CD4-positive, alpha-beta memory T cell (primary cell): ENCODE data around the gene ATXN1L. TPM values are rescaled to one million over a fixed set of nuclear protein-coding genes. Genes with fewer than 3 reads are reported as not detected.
A peak's percentile ranks its signal among the peaks of the same experiment; 100 is the strongest.

Experiments
- CTCF ChIA-PET: fragments of 350-600 bp; sonication (Branson Sonifier 250); formaldehyde crosslinking; loops from one replicate; lab custom pipeline; 2021; ENCODE audit warnings: inconsistent platforms; ENCODE audit not compliant: partially characterized antibody; lab: Charles Lee
- POLR2A ChIA-PET: fragments of 350-600 bp; sonication (Branson Sonifier 250); formaldehyde crosslinking; loops from one replicate; lab custom pipeline; 2021; ENCODE audit not compliant: partially characterized antibody; lab: Charles Lee
- DNase-seq, 5 donors: peaks; one replicate each; pipeline versions ENCODE4 v3.0.0 to v3.0.0-alpha.2; 2020 to 2022; ENCODE audit warnings: mixed read lengths in 1 of 5
- H3K27ac ChIP-seq: one replicate; pipeline ENCODE4 v1.7.0; 2013; ENCODE audit warnings: low read depth, low read length
- H3K27me3 ChIP-seq: 2 replicates; pipeline ENCODE4 v1.7.0; 2013; ENCODE audit warnings: mild to moderate bottlenecking, low read length, moderate library complexity; ENCODE audit not compliant: insufficient read depth
- H3K36me3 ChIP-seq: 2 replicates; pipeline ENCODE4 v1.7.0; 2013; ENCODE audit warnings: mild to moderate bottlenecking, low read length, moderate library complexity; ENCODE audit not compliant: insufficient read depth
- H3K4me1 ChIP-seq: 2 replicates; pipeline ENCODE4 v1.7.0; 2013; ENCODE audit warnings: mild to moderate bottlenecking, low read length, moderate library complexity; ENCODE audit not compliant: insufficient read depth
- H3K4me3 ChIP-seq, 2 donors: one replicate each; pipeline ENCODE4 v1.7.0; 2013; ENCODE audit warnings: low read length in 2 of 2, mild to moderate bottlenecking in 1 of 2
- H3K9me3 ChIP-seq, 2 donors: one replicate each; pipeline ENCODE4 v1.7.0; 2013; ENCODE audit warnings: low read length in 2 of 2, control low read depth in 1 of 2; ENCODE audit not compliant: control insufficient read depth in 1 of 2
- H3K27ac Mint-ChIP-seq, 7 donors: one replicate each; pipeline ENCODE4 v1.8.0; 2020 to 2021; ENCODE audit warnings: mixed read lengths in 7 of 7, mild to moderate bottlenecking in 6 of 7, inconsistent platforms in 3 of 7, moderate library complexity in 3 of 7
- H3K27me3 Mint-ChIP-seq, 2 donors: one replicate each; pipeline ENCODE4 v1.8.0; 2020 to 2021; ENCODE audit warnings: mixed read lengths in 2 of 2
- H3K36me3 Mint-ChIP-seq, 2 donors: one replicate each; pipeline ENCODE4 v1.8.0; 2020 to 2021; ENCODE audit warnings: mixed read lengths in 2 of 2, inconsistent platforms in 1 of 2, mild to moderate bottlenecking in 1 of 2
- H3K4me1 Mint-ChIP-seq, 4 donors: one replicate each; pipeline ENCODE4 v1.8.0; 2020 to 2021; ENCODE audit warnings: mixed read lengths in 4 of 4, mild to moderate bottlenecking in 1 of 4
- H3K4me3 Mint-ChIP-seq, 8 donors: one replicate each; pipeline ENCODE4 v1.8.0; 2020 to 2021; ENCODE audit warnings: mixed read lengths in 8 of 8, mild to moderate bottlenecking in 7 of 8, moderate library complexity in 6 of 8, inconsistent platforms in 3 of 8
- H3K9me3 Mint-ChIP-seq, 8 donors: one replicate each; pipeline ENCODE4 v1.8.0; 2020 to 2021; ENCODE audit warnings: mixed read lengths in 8 of 8, mild to moderate bottlenecking in 5 of 8, inconsistent platforms in 3 of 8, moderate library complexity in 1 of 8
- intact Hi-C: fragments of 100-400 bp; cut with micrococcal nuclease; formaldehyde crosslinking; loops from one replicate; pipeline ENCODE4 v1.15.1; 2023
- polyA plus RNA-seq, 2 donors: library from polyadenylated mRNA; unstranded; fragments of 300-500 nt; fragmentation: Illumina TruSeq; gene quantifications; one replicate each; pipeline ENCODE4 v1.2.3, GENCODE V29; 2021
- total RNA-seq, 2 experiments: library from RNA; stranded (reverse); gene quantifications; one replicate each; pipeline ENCODE4 v1.2.3, GENCODE V29; 2021

ATXN1L gene
- total and polyA plus RNA-seq, 4 experiments from 2014 or later: 10.0 to 31.6 (median 20.0) TPM

GRCh38 chr16:71851746-71852145 is 6.0 kb downstream of the ATXN1L start:
- no peaks in the 10 kb centered on the region for H3K27me3 ChIP-seq
- no peak overlapping the region for H3K4me3 ChIP-seq
- peak overlapping the region in 2 of 7 donors; percentile 42 to 48 for H3K27ac Mint-ChIP-seq
- peaks cover 54% of the 10 kb centered on the region for H3K4me1 ChIP-seq
- no peaks in the 10 kb centered on the region for H3K9me3 ChIP-seq
- H3K27me3 Mint-ChIP-seq: no peaks in the 10 kb centered on the region
- intact Hi-C loops: no loop called here
- peaks cover 32 to 74% of the 10 kb centered on the region in 2 donors for H3K36me3 Mint-ChIP-seq
- H3K27ac ChIP-seq: no peak overlapping the region
- no peak for DNase-seq
- no peaks in the 10 kb centered on the region for H3K9me3 Mint-ChIP-seq
- ChIA-PET CTCF (interaction anchor here (2.1 kb wide), 1 partner anchor 30 kb away, joined by 12 read pairs; no protein-coding TSS in a partner anchor), POLR2A (interaction anchor here (1.6 to 2.4 kb wide), 4 partner anchors 21 to 43 kb away, joined by 4 to 11 read pairs (median 5); partner anchors contain the start of gene AP1G1)
- peaks cover 37% of the 10 kb centered on the region for H3K36me3 ChIP-seq
- H3K4me3 Mint-ChIP-seq: no peak overlapping the region
- peaks cover 47 to 83% (median 61%) of the 10 kb centered on the region in 4 donors for H3K4me1 Mint-ChIP-seq

GRCh38 chr16:71852158-71852557 is 6.4 kb downstream of the ATXN1L start:
- H3K9me3 Mint-ChIP-seq: no peaks in the 10 kb centered on the region
- H3K27ac Mint-ChIP-seq: peak overlapping the region in 6 of 7 donors; percentile 17 to 52 (median 46)
- Histone ChIP-seq H3K36me3 (peaks cover 37% of the 10 kb centered on the region), H3K9me3 (no peaks in the 10 kb centered on the region), H3K27me3 (no peaks in the 10 kb centered on the region), H3K4me1 (peaks cover 51% of the 10 kb centered on the region), H3K27ac (no peak overlapping the region), H3K4me3 (no peak overlapping the region)
- CTCF ChIA-PET: interaction anchor here (0.9 to 2.1 kb wide), 3 partner anchors 30 to 41 kb away, joined by 3 to 12 read pairs (median 3); no protein-coding TSS in a partner anchor
- no peaks in the 10 kb centered on the region for H3K27me3 Mint-ChIP-seq
- peaks cover 32 to 77% of the 10 kb centered on the region in 2 donors for H3K36me3 Mint-ChIP-seq
- POLR2A ChIA-PET: interaction anchor here (1.4 to 2.4 kb wide), 3 partner anchors 29 to 43 kb away, joined by 4 to 11 read pairs (median 4); partner anchors contain the start of gene AP1G1
- DNase-seq: no peak
- intact Hi-C loops: no loop called here
- H3K4me3 Mint-ChIP-seq: no peak overlapping the region
- peaks cover 45 to 82% (median 61%) of the 10 kb centered on the region in 4 donors for H3K4me1 Mint-ChIP-seq

- H3K9me3 ChIP-seq: no peaks in the 10 kb centered on the region
- peak overlapping the region in 1 of 8 donors; percentile 22 for H3K4me3 Mint-ChIP-seq
- no peaks in the 10 kb centered on the region for H3K27me3 ChIP-seq
- intact Hi-C loops: no loop called here
- peak overlapping the region in 6 of 7 donors; percentile 46 to 64 (median 52) for H3K27ac Mint-ChIP-seq
- H3K36me3 Mint-ChIP-seq: peaks cover 32 to 77% of the 10 kb centered on the region in 2 donors
- peaks cover 37% of the 10 kb centered on the region for H3K36me3 ChIP-seq
- peaks cover 51% of the 10 kb centered on the region for H3K4me1 ChIP-seq
- ChIA-PET CTCF (interaction anchor here (0.9 to 2.1 kb wide), 3 partner anchors 29 to 41 kb away, joined by 3 to 12 read pairs (median 3); no protein-coding TSS in a partner anchor), POLR2A (interaction anchor here (1.4 to 2.4 kb wide), 3 partner anchors 29 to 44 kb away, joined by 4 to 11 read pairs (median 4); partner anchors contain the start of gene AP1G1)
- no peaks in the 10 kb centered on the region for H3K27me3 Mint-ChIP-seq
- no peak overlapping the region for H3K27ac ChIP-seq
- H3K4me3 ChIP-seq: no peak overlapping the region
- peaks cover 42 to 82% (median 60%) of the 10 kb centered on the region in 4 donors for H3K4me1 Mint-ChIP-seq
- H3K9me3 Mint-ChIP-seq: no peaks in the 10 kb centered on the region
- DNase-seq: no peak
Measured at GRCh38 chr16:71852561-71852960, 6.8 kb downstream of the ATXN1L start.

GRCh38 chr16:71853413-71853812 is 7.6 kb downstream of the ATXN1L start:
- peaks cover 33% of the 10 kb centered on the region for H3K36me3 ChIP-seq

GRCh38 chr16:71854369-71854948 is 8.7 kb downstream of the ATXN1L start:
- Histone ChIP-seq H3K4me1 (peaks cover 51% of the 10 kb centered on the region), H3K36me3 (peaks cover 29% of the 10 kb centered on the region), H3K27me3 (no peaks in the 10 kb centered on the region), H3K27ac (no peak overlapping the region), H3K4me3 (no peak overlapping the region), H3K9me3 (no peaks in the 10 kb centered on the region)
- intact Hi-C loops: no loop called here
- H3K27me3 Mint-ChIP-seq: no peaks in the 10 kb centered on the region
- peaks cover 36 to 74% (median 51%) of the 10 kb centered on the region in 4 donors for H3K4me1 Mint-ChIP-seq
- peak overlapping the region in 1 of 8 donors; percentile 12 for H3K4me3 Mint-ChIP-seq
- H3K9me3 Mint-ChIP-seq: no peaks in the 10 kb centered on the region
- H3K36me3 Mint-ChIP-seq: peaks cover 26 to 78% of the 10 kb centered on the region in 2 donors
- peak overlapping the region in 5 of 7 donors; percentile 6 to 88 (median 84) for H3K27ac Mint-ChIP-seq
- DNase-seq: no peak
- ChIA-PET CTCF (interaction anchor here (1.2 kb wide), 1 partner anchor 29 kb away, joined by 3 read pairs; no protein-coding TSS in a partner anchor), POLR2A (no interaction called here)

More at GRCh38 chr16:71853413-71853812, 7.6 kb downstream of the ATXN1L start:
- ChIA-PET CTCF (interaction anchor here (0.9 to 2.1 kb wide), 3 partner anchors 28 to 40 kb away, joined by 3 to 12 read pairs (median 3); no protein-coding TSS in a partner anchor), POLR2A (interaction anchor here (1.4 to 2.4 kb wide), 2 partner anchors 28 to 45 kb away, joined by 4 to 11 read pairs; partner anchors contain the start of gene AP1G1)
- no peaks in the 10 kb centered on the region for H3K27me3 Mint-ChIP-seq
- Histone ChIP-seq H3K27me3 (no peaks in the 10 kb centered on the region), H3K4me1 (peaks cover 51% of the 10 kb centered on the region), H3K9me3 (no peaks in the 10 kb centered on the region), H3K4me3 (no peak overlapping the region), H3K27ac (no peak overlapping the region)
- intact Hi-C loops: no loop called here
- no peak overlapping the region for H3K4me3 Mint-ChIP-seq
- H3K36me3 Mint-ChIP-seq: peaks cover 26 to 74% of the 10 kb centered on the region in 2 donors
- peak overlapping the region in 6 of 7 donors; percentile 15 to 74 (median 66) for H3K27ac Mint-ChIP-seq
- H3K4me1 Mint-ChIP-seq: peaks cover 39 to 77% (median 54%) of the 10 kb centered on the region in 4 donors
- DNase-seq: no peak
- no peaks in the 10 kb centered on the region for H3K9me3 Mint-ChIP-seq

GRCh38 chr16:71855937-71856662 is 10.3 kb downstream of the ATXN1L start:
- peaks cover 18% of the 10 kb centered on the region for H3K36me3 ChIP-seq
- peak overlapping the region; percentile 33 to 90 (median 61) for H3K27ac Mint-ChIP-seq
- H3K4me1 ChIP-seq: peaks cover 51% of the 10 kb centered on the region
- DNase-seq: peak in 3 of 5 donors; percentile 15 to 19 (median 16)
- peaks cover 36 to 64% (median 48%) of the 10 kb centered on the region in 4 donors for H3K4me1 Mint-ChIP-seq
- CTCF ChIA-PET: interaction anchor here (0.6 kb wide), 1 partner anchor 250 kb away, joined by 4 read pairs; no protein-coding TSS in a partner anchor
- H3K4me3 Mint-ChIP-seq: peak overlapping the region in 4 of 8 donors; percentile 15 to 65 (median 31)
- H3K4me3 ChIP-seq: no peak overlapping the region
- H3K9me3 Mint-ChIP-seq: no peaks in the 10 kb centered on the region
- no peaks in the 10 kb centered on the region for H3K9me3 ChIP-seq
- no peaks in the 10 kb centered on the region for H3K27me3 Mint-ChIP-seq
- POLR2A ChIA-PET: interaction anchor here (0.9 to 1.4 kb wide), 4 partner anchors 10 to 48 kb away, joined by 3 to 4 read pairs (median 4); partner anchors contain the start of gene AP1G1
- H3K27me3 ChIP-seq: no peaks in the 10 kb centered on the region
- intact Hi-C loops: no loop called here
- peak overlapping the region; percentile 6 for H3K27ac ChIP-seq
- peaks cover 16 to 72% of the 10 kb centered on the region in 2 donors for H3K36me3 Mint-ChIP-seq
